Measurements from ENCODE around the gene LIN52. TPM values are rescaled to one million over a fixed set of nuclear protein-coding genes. Genes with fewer than 3 reads are reported as not detected.

Gene LIN52
- total RNA-seq, 1 donor from 2014 or later: 13.4 TPM

DNA sequence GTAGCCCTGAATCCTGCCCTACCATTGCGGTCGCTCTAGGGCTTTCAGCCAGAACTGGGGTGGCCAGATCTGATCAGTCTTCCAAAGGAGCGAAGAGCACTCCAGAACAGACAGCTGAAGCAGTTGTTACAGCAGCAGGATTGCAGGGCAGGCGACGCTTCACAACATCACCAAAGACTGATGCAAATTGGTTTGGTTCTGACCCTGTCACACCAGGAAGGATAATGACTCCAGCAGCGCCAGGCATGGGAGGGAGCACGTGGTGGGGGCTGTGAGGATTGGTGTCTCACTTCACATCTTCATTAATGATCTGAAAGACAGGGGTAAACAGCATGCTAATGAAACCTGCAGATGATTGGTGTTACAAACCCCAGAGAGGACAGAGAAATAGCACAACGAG lies 123.9 kb downstream of the LIN52 start:
- DNase-seq (ENCODE audit: low spot score, unreplicated experiment): no peak
- Mint-ChIP-seq H3K4me3 (ENCODE audit: low read depth) (no peak overlapping the region), H3K4me1 (ENCODE audit: low read depth) (peaks cover 10% of the 10 kb centered on the region), H3K36me3 (ENCODE audit: insufficient read depth) (no peaks in the 10 kb centered on the region), H3K9me3 (ENCODE audit: low read depth) (no peaks in the 10 kb centered on the region), H3K27ac (peak overlapping the region; percentile 3), H3K27me3 (peaks cover 5% of the 10 kb centered on the region)
- TF ChIP-seq, protein P1, sequence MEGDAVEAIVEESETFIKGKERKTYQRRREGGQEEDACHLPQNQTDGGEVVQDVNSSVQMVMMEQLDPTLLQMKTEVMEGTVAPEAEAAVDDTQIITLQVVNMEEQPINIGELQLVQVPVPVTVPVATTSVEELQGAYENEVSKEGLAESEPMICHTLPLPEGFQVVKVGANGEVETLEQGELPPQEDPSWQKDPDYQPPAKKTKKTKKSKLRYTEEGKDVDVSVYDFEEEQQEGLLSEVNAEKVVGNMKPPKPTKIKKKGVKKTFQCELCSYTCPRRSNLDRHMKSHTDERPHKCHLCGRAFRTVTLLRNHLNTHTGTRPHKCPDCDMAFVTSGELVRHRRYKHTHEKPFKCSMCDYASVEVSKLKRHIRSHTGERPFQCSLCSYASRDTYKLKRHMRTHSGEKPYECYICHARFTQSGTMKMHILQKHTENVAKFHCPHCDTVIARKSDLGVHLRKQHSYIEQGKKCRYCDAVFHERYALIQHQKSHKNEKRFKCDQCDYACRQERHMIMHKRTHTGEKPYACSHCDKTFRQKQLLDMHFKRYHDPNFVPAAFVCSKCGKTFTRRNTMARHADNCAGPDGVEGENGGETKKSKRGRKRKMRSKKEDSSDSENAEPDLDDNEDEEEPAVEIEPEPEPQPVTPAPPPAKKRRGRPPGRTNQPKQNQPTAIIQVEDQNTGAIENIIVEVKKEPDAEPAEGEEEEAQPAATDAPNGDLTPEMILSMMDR (IDR thresholded peaks at IDR 0.05; ENCODE audit: unreplicated experiment): no peak

DNA sequence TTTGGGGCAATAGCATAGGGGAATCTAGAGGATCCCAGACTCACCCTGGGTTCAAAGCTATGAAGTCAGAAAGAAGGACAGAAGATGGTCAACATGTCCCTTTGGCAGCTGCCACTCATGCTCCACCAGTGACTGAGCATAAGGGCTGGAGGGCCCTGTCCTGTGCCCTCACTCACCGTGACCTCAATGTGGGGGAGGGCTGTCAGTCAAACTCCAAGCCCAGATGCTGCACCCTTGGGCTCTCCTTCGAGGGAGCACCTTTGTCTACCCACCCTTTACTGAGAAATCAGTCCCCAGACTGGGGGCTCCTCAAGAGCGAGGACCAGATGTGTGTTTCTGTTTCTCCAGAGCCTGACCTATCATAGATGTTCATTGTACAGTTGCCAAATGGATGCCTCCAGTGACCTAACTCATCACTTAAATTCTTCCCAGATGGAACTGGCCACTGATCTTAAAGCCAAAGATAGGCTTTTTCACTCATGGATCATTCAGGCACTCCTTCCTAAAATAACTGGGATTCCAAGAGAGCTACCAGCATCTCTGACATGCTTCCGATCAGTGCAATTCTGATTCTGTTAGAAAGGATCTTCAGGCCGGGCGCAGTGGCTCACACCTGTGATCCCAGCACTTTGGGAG lies 127.3 kb downstream of the LIN52 start:
- TF ChIP-seq, protein P1 (IDR thresholded peaks at IDR 0.05; ENCODE audit: unreplicated experiment): no peak
- no peak for DNase-seq (ENCODE audit: low spot score, unreplicated experiment)
- peak overlapping the region; percentile 60 for H3K27ac Mint-ChIP-seq
- H3K4me3 Mint-ChIP-seq (ENCODE audit: low read depth): no peak overlapping the region
- H3K36me3 Mint-ChIP-seq (ENCODE audit: insufficient read depth): no peaks in the 10 kb centered on the region
- no peaks in the 10 kb centered on the region for H3K9me3 Mint-ChIP-seq (ENCODE audit: low read depth)
- peaks cover 22% of the 10 kb centered on the region for H3K4me1 Mint-ChIP-seq (ENCODE audit: low read depth)
- peaks cover 7% of the 10 kb centered on the region for H3K27me3 Mint-ChIP-seq

DNA sequence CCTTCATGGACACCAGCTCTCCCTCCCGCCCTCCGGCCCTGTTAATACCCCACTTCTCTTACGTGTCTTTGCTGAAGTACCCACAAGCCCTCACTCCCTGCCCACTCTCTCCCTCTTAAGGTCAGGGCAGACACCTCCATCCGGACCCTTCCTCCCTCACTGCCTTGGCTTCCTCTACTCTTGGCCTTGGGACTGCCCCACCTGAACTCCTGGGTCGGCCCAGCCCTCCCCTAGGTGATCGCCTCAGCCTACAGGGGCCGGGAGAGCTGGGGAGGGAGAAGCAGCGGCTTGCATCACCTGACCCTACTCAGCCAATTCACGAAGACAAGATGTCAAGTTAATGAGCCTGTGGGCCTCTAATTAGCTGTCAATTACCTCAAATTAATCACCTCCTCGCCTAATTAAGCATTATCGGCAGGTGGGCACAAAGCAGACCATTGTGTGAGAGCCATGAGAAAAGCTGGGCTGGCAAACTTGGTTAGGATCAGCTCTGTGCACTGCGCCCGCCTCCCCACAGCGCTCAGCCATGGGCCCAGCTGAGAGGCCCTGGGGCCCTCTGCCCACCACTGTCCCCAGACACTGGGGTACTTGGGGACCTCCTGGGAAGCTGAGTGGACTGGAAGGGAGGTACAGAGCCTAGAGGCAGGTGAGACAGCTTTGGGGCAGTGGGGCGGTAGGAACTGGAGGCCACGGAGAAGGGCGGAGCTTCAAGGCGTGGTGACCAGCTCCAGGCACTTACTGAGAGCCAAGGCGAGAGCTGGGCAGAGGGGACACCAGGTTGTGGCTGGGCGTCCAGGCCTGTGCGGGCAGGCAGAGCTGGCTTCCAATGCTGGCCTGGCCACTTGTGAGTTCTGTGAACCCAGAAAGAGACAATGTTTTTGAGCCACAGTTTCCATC lies 129.4 kb downstream of the LIN52 start:
- Mint-ChIP-seq H3K27ac (peak overlapping the region; percentile 41), H3K36me3 (ENCODE audit: insufficient read depth) (no peaks in the 10 kb centered on the region), H3K4me3 (ENCODE audit: low read depth) (peak overlapping the region; percentile 41), H3K9me3 (ENCODE audit: low read depth) (no peaks in the 10 kb centered on the region), H3K27me3 (peaks cover 13% of the 10 kb centered on the region), H3K4me1 (ENCODE audit: low read depth) (peaks cover 15% of the 10 kb centered on the region)
- TF ChIP-seq, protein P1 (IDR thresholded peaks at IDR 0.05; ENCODE audit: unreplicated experiment): no peak
- DNase-seq (ENCODE audit: low spot score, unreplicated experiment): no peak

DNA sequence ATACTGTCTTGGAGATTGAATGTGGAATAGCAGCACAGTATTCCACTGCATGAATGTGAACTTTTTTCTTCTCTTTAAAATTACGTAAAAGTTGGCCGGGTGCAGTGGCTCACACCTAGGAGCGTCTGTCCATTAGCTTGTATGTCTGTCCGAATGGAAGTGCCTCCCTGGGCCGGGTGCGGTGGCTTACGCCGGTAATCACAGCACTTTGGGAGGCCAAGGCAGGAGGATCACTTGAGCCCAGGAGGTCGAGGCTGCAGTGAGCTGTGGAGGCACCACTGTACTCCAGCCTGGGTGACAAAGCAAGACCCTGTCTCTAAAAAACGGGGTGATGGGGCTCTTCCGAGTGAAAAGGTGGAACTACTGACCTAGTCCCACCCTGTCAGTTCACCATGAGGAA lies 131.9 kb downstream of the LIN52 start:
- TF ChIP-seq, protein P1 (IDR thresholded peaks at IDR 0.05; ENCODE audit: unreplicated experiment): no peak
- H3K4me3 Mint-ChIP-seq (ENCODE audit: low read depth): no peak overlapping the region
- H3K36me3 Mint-ChIP-seq (ENCODE audit: insufficient read depth): no peaks in the 10 kb centered on the region
- peaks cover 23% of the 10 kb centered on the region for H3K27me3 Mint-ChIP-seq
- H3K27ac Mint-ChIP-seq: no peak overlapping the region
- H3K4me1 Mint-ChIP-seq (ENCODE audit: low read depth): peaks cover 15% of the 10 kb centered on the region
- H3K9me3 Mint-ChIP-seq (ENCODE audit: low read depth): no peaks in the 10 kb centered on the region
- no peak for DNase-seq (ENCODE audit: low spot score, unreplicated experiment)

DNA sequence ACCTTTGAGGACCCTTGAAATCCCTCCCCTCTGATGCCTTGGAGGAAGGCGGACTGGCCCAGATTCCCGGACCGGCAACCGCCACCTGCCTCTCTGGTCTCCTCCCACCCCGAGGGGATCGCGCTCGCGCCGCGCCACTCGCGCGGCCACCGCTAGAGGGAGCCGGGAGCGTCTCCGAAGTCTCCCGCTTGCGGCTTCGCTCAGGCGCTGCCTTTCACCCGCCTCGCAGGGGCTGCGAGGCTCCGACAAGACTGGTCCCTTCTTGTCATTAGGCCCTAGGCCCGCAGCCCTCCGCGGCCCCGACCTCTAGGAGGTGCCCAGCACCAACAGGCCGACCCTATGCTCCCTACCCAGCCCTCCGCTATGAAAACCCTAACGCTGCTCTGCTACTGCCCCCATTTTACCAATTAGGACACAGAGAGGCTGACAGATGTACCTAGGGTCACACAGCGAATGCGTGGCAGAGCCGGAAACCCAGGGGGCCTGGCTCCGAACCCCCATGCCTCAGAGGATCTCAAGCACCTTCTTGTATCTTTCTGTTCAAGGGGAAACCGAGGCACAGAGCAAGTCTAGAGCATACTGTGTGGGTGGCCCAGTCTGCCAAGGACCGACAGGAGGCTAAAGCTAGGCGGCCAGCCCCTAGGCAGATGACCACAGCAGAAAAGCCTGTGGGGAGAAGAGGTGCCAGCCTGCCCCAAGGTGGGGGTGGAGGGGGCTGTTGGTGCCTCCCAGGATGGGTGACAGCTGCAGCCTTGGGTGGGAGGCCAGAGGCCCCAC lies 133.1 kb downstream of the LIN52 start:
- no peak overlapping the region for H3K27ac Mint-ChIP-seq
- TF ChIP-seq, protein P1 (IDR thresholded peaks at IDR 0.05; ENCODE audit: unreplicated experiment): peak; percentile 94
- DNase-seq (ENCODE audit: low spot score, unreplicated experiment): peak; percentile 83
- no peaks in the 10 kb centered on the region for H3K36me3 Mint-ChIP-seq (ENCODE audit: insufficient read depth)
- peaks cover 15% of the 10 kb centered on the region for H3K4me1 Mint-ChIP-seq (ENCODE audit: low read depth)
- no peak overlapping the region for H3K4me3 Mint-ChIP-seq (ENCODE audit: low read depth)
- no peaks in the 10 kb centered on the region for H3K9me3 Mint-ChIP-seq (ENCODE audit: low read depth)
- H3K27me3 Mint-ChIP-seq: peaks cover 23% of the 10 kb centered on the region
